GM12878 (cell line): ENCODE measurements around the gene MAPRE3. TPM values are rescaled to one million over a fixed set of nuclear protein-coding genes. Genes with fewer than 3 reads are reported as not detected.
A peak's percentile ranks its signal among the peaks of the same experiment; 100 is the strongest.

Experiments used
- ATAC-seq: fragments of 200-7000 bp; cut with Tn5 transposase; 3 replicates; pipeline ENCODE4 v1.9.1; 2020; ENCODE audit warnings: mild to moderate bottlenecking, moderate library complexity
- BruUV-seq: library from RNA; stranded (reverse); fragments of 400-500 nt; replicated peaks from 2 replicates; lab custom pipeline; 2021; lab: Mats Ljungman, UMichigan
- CTCF ChIA-PET: fragments of 300-600 bp; sonication (Branson Sonifier 250); formaldehyde crosslinking; extraction: SDS; loops from one replicate; lab custom pipeline; 2021; ENCODE audit warnings: inconsistent platforms; lab: Yijun Ruan, JAX
- POLR2A ChIA-PET: fragments of 350-600 bp; formaldehyde crosslinking; extraction: SDS; loops from one replicate; lab custom pipeline; 2021; ENCODE audit warnings: inconsistent platforms; lab: Charles Lee
- RAD21 ChIA-PET: fragments of 300-600 bp; sonication (Branson Sonifier 250); formaldehyde crosslinking; loops from one replicate; lab custom pipeline; 2023; ENCODE audit warnings: antibody characterized with exemption; ENCODE audit not compliant: unreplicated experiment; lab: Charles Lee
- SMC1A ChIA-PET: fragments of 300-600 bp; sonication (Branson Sonifier 250); formaldehyde crosslinking; loops from one replicate; lab custom pipeline; 2023; ENCODE audit not compliant: unreplicated experiment, uncharacterized antibody; lab: Charles Lee
- DNase-seq: peaks from one replicate; pipeline ENCODE4 v3.0.0-alpha.2; 2011; ENCODE audit warnings: low read depth, low spot score
- FAIRE-seq: peaks from 3 replicates; lab custom pipeline; 2011; peaks lifted over from hg19 to GRCh38; lab: Jason Lieb, UNC
- H2AFZ ChIP-seq: 2 replicates; pipeline ENCODE4 v1.6.0; 2011; ENCODE audit warnings: low read depth, low read length, control low read depth; ENCODE audit not compliant: control insufficient read depth
- H3K27ac ChIP-seq: 2 replicates; pipeline ENCODE4 v1.5.1; 2011; ENCODE audit warnings: control low read depth; ENCODE audit not compliant: control insufficient read depth, insufficient read depth
- H3K27me3 ChIP-seq, 2 experiments: replicated peaks in 1 of 2; 2 replicates each; pipeline versions ENCODE4 v1.6.0 to v1.6.1; 2011; ENCODE audit warnings: low read length in 1 of 2; ENCODE audit not compliant: control insufficient read depth in 2 of 2, insufficient read depth in 2 of 2
- H3K36me3 ChIP-seq, 2 experiments: 2 replicates each; pipeline ENCODE4 v1.5.1; 2011; ENCODE audit warnings: low read length in 1 of 2; ENCODE audit not compliant: control insufficient read depth in 2 of 2, insufficient read depth in 2 of 2
- H3K4me1 ChIP-seq: 2 replicates; pipeline ENCODE4 v1.6.1; 2011; ENCODE audit warnings: mild to moderate bottlenecking, low read length, moderate library complexity, mixed read lengths; ENCODE audit not compliant: control insufficient read depth, insufficient read depth
- H3K4me2 ChIP-seq: 2 replicates; pipeline ENCODE4 v1.6.0; 2011; ENCODE audit warnings: control low read depth; ENCODE audit not compliant: control insufficient read depth, insufficient read depth
- H3K4me3 ChIP-seq: fragments of 200-600 bp; sonication (generic); 2 replicates; pipeline ENCODE4 v1.5.1; 2016
- H3K79me2 ChIP-seq: 2 replicates; pipeline ENCODE4 v1.6.0; 2011; ENCODE audit warnings: low read length; ENCODE audit not compliant: control insufficient read depth, insufficient read depth
- H3K9ac ChIP-seq: 2 replicates; pipeline ENCODE4 v1.8.0; 2011; ENCODE audit warnings: low read length, control low read depth, mixed read lengths; ENCODE audit not compliant: control insufficient read depth, insufficient read depth
- H3K9me3 ChIP-seq: replicated peaks from 3 replicates; pipeline ENCODE4 v1.5.1; 2011; ENCODE audit warnings: mild to moderate bottlenecking, low read length; ENCODE audit not compliant: control insufficient read depth, insufficient read depth
- H4K20me1 ChIP-seq: 2 replicates; pipeline ENCODE4 v1.6.0; 2011; ENCODE audit not compliant: control insufficient read depth, insufficient read depth
- ASH2L ChIP-seq: fragments of 300-600, 200-600 bp; sonication (generic); IDR thresholded peaks from 2 replicates; pipeline ENCODE4 v1.6.1; 2017; ENCODE audit warnings: low read depth, mild to moderate bottlenecking, borderline replicate concordance
- BHLHE40 ChIP-seq, 2 experiments: fragments of 450-650 bp in 1 of 2; IDR thresholded peaks; 2 replicates each; pipeline ENCODE4 v1.6.1; 2011 to 2017; ENCODE audit warnings: low read depth in 2 of 2, borderline replicate concordance in 1 of 2, improper control_type of control experiment in 1 of 2, low read length in 1 of 2, mild to moderate bottlenecking in 1 of 2
- CREB1 ChIP-seq: IDR thresholded peaks from 2 replicates; pipeline ENCODE4 v1.6.1; 2012; ENCODE audit warnings: low read depth, mild to moderate bottlenecking, inconsistent platforms
- JUND ChIP-seq: IDR thresholded peaks from 2 replicates; pipeline ENCODE4 v1.6.1; 2012; ENCODE audit warnings: low read depth, mild to moderate bottlenecking, low read length, improper control_type of control experiment, moderate library complexity
- LARP7 ChIP-seq: fragments of 450-650 bp; IDR thresholded peaks from 2 replicates; pipeline ENCODE4 v1.6.1; 2017; ENCODE audit warnings: mild to moderate bottlenecking
- ZZZ3 ChIP-seq: IDR thresholded peaks from 2 replicates; pipeline ENCODE4 v1.6.1; 2011; ENCODE audit warnings: low read depth; ENCODE audit not compliant: control insufficient read depth, insufficient read length
- WGBS: methylation state at CpG from one replicate; pipeline ENCODE4 v1.1.6; 2016; ENCODE audit warnings: low lambda C conversion rate; ENCODE audit not compliant: insufficient replicate concordance, insufficient coverage; ENCODE audit errors: missing lambda C conversion rate; 5-methylcytosine and 5-hydroxymethylcytosine counted together
- in situ Hi-C: fragments of 300-500 bp; cut with MboI; formaldehyde crosslinking; loops from 9 replicates; pipeline ENCODE4 v1.14.3; 2018; ENCODE audit warnings: mixed read lengths
- intact Hi-C: fragments of 100-400 bp; cut with micrococcal nuclease; formaldehyde crosslinking; loops from one replicate; pipeline ENCODE4 v1.14.2; 2022; ENCODE audit not compliant: unreplicated experiment
- polyA plus RNA-seq, 11 experiments: library from polyadenylated mRNA; depleted of rRNA in 4 of 11; unstranded in 6 of 11; stranded (reverse) in 5 of 11; fragments of >200 nt; fragmentation: Nextera tagmentation in 4 of 11; fragmentation: Illumina TruSeq in 1 of 11; extraction: Ambion mirVana in 4 of 11; extraction: Trizol in 1 of 11; gene quantifications; 1 replicate in 1 of 11; 2 replicates in 10 of 11; pipeline versions ENCODE4 v1.2.1 to v1.2.3, GENCODE V29; 2011 to 2016; ENCODE audit warnings: inconsistent platforms in 2 of 11, missing spikeins in 2 of 11, low read depth in 1 of 11
- total RNA-seq, 4 experiments: library from RNA; depleted of rRNA in 3 of 4; stranded (reverse); fragments of >200 nt in 3 of 4; fragmentation: Illumina TruSeq in 1 of 4; extraction: Trizol in 1 of 4; gene quantifications; 2 replicates each; pipeline versions ENCODE4 v1.2.1 to v1.2.3, GENCODE V29; 2013 to 2021
- TF ChIP-seq, protein P1 (sequence below): fragments of 450-650 bp; IDR thresholded peaks from 2 replicates; pipeline ENCODE4 v1.6.1; 2018; ENCODE audit warnings: mild to moderate bottlenecking, low read depth, moderate library complexity; ENCODE audit not compliant: partially characterized antibody
- TF ChIP-seq, protein P2 (sequence below), 3 experiments: IDR thresholded peaks in 2 of 3; conservative IDR thresholded peaks in 1 of 3; 2 replicates each; pipeline ENCODE4 v1.5.1; 2011; ENCODE audit warnings: low read depth in 3 of 3, low read length in 3 of 3, mild to moderate bottlenecking in 3 of 3, control low read depth in 2 of 3, moderate library complexity in 2 of 3, inconsistent platforms in 1 of 3, mixed read lengths in 1 of 3; ENCODE audit not compliant: control insufficient read depth in 2 of 3, insufficient read depth in 1 of 3; ENCODE audit errors: extremely low read depth in 1 of 3

Gene MAPRE3
- total and polyA plus RNA-seq, 10 of the 15 experiments (the other 5 are each of a cell fraction or from before 2014, with no cell fraction given) = 0.03 to 1.3 (median 0.73) TPM; not detected in 1

DNA sequence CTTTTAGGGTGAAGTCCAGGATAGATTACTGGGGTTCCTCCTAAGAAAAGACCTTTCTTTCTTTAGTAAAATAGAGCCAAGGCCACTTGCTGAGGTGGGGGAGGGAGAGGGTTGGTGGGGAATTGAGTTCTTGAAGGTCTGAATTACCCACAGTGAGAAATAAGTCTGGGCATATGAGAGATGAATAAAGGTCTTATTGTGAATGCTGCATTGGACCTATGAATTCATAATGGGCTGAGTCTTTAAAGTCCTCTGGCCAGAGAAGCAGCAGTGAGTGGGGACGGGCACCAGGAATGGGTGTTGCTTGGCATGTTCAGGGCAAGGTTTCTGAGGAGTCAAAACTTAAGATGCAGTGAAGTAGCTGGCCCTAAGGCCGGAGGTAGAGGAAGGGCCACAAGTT is 10.5 kb downstream of the MAPRE3 start (continued):
- TF ChIP-seq, protein P1, sequence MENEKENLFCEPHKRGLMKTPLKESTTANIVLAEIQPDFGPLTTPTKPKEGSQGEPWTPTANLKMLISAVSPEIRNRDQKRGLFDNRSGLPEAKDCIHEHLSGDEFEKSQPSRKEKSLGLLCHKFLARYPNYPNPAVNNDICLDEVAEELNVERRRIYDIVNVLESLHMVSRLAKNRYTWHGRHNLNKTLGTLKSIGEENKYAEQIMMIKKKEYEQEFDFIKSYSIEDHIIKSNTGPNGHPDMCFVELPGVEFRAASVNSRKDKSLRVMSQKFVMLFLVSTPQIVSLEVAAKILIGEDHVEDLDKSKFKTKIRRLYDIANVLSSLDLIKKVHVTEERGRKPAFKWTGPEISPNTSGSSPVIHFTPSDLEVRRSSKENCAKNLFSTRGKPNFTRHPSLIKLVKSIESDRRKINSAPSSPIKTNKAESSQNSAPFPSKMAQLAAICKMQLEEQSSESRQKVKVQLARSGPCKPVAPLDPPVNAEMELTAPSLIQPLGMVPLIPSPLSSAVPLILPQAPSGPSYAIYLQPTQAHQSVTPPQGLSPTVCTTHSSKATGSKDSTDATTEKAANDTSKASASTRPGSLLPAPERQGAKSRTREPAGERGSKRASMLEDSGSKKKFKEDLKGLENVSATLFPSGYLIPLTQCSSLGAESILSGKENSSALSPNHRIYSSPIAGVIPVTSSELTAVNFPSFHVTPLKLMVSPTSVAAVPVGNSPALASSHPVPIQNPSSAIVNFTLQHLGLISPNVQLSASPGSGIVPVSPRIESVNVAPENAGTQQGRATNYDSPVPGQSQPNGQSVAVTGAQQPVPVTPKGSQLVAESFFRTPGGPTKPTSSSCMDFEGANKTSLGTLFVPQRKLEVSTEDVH = no peak
- TF ChIP-seq JUND (no peak), BHLHE40 (IDR thresholded peaks at IDR 0.05; ENCODE audit: borderline replicate concordance in 1 of 2, low read depth in 2 of 2, low read length in 1 of 2) (no peak), LARP7 (no peak), ASH2L (no peak), ZZZ3 (no peak)

DNA sequence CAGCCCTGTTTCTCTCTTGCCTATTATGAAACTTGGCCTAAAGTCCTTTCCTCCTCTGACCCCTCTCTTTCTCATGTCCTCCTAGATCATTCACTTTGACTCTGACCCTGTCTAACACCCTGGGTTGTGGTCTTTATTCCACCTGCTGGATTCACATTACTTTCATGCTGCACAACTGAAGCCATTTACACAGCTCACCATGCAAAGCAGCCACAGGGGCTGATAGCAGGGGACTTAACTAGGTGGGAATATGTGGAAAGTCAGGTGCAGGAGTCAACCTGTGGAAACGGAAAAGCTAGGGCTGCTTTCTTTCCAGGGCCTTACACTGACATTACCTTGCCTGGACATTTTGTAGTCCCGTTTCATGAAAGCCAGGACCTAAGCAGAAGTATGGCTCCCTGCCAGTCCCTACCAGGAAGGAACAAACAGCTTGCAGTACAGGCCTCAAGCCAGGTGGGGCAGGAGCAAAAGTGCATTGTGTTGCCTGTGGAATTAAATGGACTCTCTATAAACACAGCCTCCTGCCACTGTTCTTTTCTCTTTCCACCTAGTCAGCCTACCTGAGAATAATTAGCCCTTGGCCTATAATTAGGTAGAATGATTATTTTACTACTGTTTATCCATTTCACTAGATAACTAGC is 11.8 kb downstream of the MAPRE3 start:
- 3% methylated on average over 2 of the region's 2 CpGs for WGBS
- Histone ChIP-seq H3K27me3 (no peaks in the 10 kb centered on the region), H3K4me1 (no peaks in the 10 kb centered on the region), H3K27ac (no peak overlapping the region), H4K20me1 (no peaks in the 10 kb centered on the region), H3K9ac (no peak overlapping the region), H3K36me3 (no peaks in the 10 kb centered on the region), H3K4me2 (no peak overlapping the region), H3K79me2 (no peaks in the 10 kb centered on the region), H3K9me3 (no peaks in the 10 kb centered on the region), H2AFZ (no peak overlapping the region), H3K4me3 (no peak overlapping the region)
- SMC1A ChIA-PET = interaction anchor here (1.0 to 2.2 kb wide), 2 partner anchors 9 to 20 kb away, joined by 3 to 7 read pairs; no protein-coding TSS in a partner anchor
- intact Hi-C loops = no loop called here
- FAIRE-seq = peak; percentile 18
- in situ Hi-C loops = no loop called here
- no TSS peak for BruUV-seq
- POLR2A ChIA-PET = interaction anchor here (0.6 to 1.1 kb wide), 2 partner anchors 69 to 502 kb away, joined by 3 read pairs; partner anchors contain the start of gene AGBL5
- peak; percentile 96 for ATAC-seq
- CTCF ChIA-PET = interaction anchor here (0.8 to 1.6 kb wide), 10 partner anchors 9 to 311 kb away, joined by 3 to 6 read pairs (median 4); no protein-coding TSS in a partner anchor
- TF ChIP-seq, protein P2, sequence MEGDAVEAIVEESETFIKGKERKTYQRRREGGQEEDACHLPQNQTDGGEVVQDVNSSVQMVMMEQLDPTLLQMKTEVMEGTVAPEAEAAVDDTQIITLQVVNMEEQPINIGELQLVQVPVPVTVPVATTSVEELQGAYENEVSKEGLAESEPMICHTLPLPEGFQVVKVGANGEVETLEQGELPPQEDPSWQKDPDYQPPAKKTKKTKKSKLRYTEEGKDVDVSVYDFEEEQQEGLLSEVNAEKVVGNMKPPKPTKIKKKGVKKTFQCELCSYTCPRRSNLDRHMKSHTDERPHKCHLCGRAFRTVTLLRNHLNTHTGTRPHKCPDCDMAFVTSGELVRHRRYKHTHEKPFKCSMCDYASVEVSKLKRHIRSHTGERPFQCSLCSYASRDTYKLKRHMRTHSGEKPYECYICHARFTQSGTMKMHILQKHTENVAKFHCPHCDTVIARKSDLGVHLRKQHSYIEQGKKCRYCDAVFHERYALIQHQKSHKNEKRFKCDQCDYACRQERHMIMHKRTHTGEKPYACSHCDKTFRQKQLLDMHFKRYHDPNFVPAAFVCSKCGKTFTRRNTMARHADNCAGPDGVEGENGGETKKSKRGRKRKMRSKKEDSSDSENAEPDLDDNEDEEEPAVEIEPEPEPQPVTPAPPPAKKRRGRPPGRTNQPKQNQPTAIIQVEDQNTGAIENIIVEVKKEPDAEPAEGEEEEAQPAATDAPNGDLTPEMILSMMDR (IDR thresholded peaks at IDR 0.05 in 2 of 3, conservative IDR thresholded peaks at IDR 0.05 in 1 of 3; ENCODE audit: control insufficient read depth in 2 of 3, extremely low read depth in 1 of 3, insufficient read depth in 1 of 3, low read depth in 3 of 3, low read length in 3 of 3) = peak; percentile 25 to 48 (median 41); a peak in 4 of 6 replicates
- TF ChIP-seq CREB1 = no peak
- DNase-seq = no peak
- RAD21 ChIA-PET = interaction anchor here (1.2 to 1.6 kb wide), 2 partner anchors 20 to 69 kb away, joined by 3 to 5 read pairs; partner anchors contain the start of gene AGBL5
